ENCODE measurements around the gene MAN2A1.

Gene MAN2A1

GRCh38 chr5:109692852-109693251 is 3.1 kb downstream of the MAN2A1 start:
- no peaks in the 10 kb centered on the region for H3F3A ChIP-seq (ENCODE audit: insufficient read depth, low read length)
- H3K79me2 ChIP-seq (ENCODE audit: insufficient read depth, low read length), result peaks cover 63% of the 10 kb centered on the region
- no peaks in the 10 kb centered on the region for H4K20me1 ChIP-seq (ENCODE audit: insufficient read depth, low read length)
- H2AFZ ChIP-seq (ENCODE audit: low read length), result no peak overlapping the region
- H3K9me2 ChIP-seq (ENCODE audit: low read depth, low read length), result no peaks in the 10 kb centered on the region
- H3K27me3 ChIP-seq (ENCODE audit: insufficient read depth, low read length), result no peaks in the 10 kb centered on the region
- H3K9ac ChIP-seq (ENCODE audit: low read length), result no peak overlapping the region
- peak overlapping the region; percentile 98 for H3K4me3 ChIP-seq (ENCODE audit: low read depth, low read length, poor library complexity, severe bottlenecking)
- H3K9me3 ChIP-seq (ENCODE audit: low read length), result 0 out of 2 replicates have a peak, but pooled peaks cover 4% of the 10 kb centered on the region
- H3K4me1 ChIP-seq (ENCODE audit: insufficient read depth, low read length, severe bottlenecking), result peaks cover 47% of the 10 kb centered on the region
- H3K36me3 ChIP-seq (ENCODE audit: insufficient read depth, low read length), result peaks cover 22% of the 10 kb centered on the region
- peak overlapping the region; percentile 45 for H3K4me2 ChIP-seq (ENCODE audit: low read length)
- TF ChIP-seq EZH2 (IDR thresholded peaks at IDR 0.05; ENCODE audit: borderline replicate concordance, low read length) (no peak), CTCF (IDR thresholded peaks at IDR 0.05; ENCODE audit: low read length) (no peak)
- H3K27ac ChIP-seq (ENCODE audit: low read depth, low read length, poor library complexity, severe bottlenecking), result no peak overlapping the region

GRCh38 chr5:109693535-109694400 is 4.0 kb downstream of the MAN2A1 start:
- Histone ChIP-seq H2AFZ (ENCODE audit: low read length) (no peak overlapping the region), H3F3A (ENCODE audit: insufficient read depth, low read length) (no peaks in the 10 kb centered on the region), H3K36me3 (ENCODE audit: insufficient read depth, low read length) (peaks cover 28% of the 10 kb centered on the region), H3K9me3 (ENCODE audit: low read length) (no peaks in the 10 kb centered on the region), H3K9ac (ENCODE audit: low read length) (no peak overlapping the region), H3K27ac (ENCODE audit: low read depth, low read length, poor library complexity, severe bottlenecking) (no peak overlapping the region), H3K9me2 (ENCODE audit: low read depth, low read length) (no peaks in the 10 kb centered on the region), H3K4me2 (ENCODE audit: low read length) (peak overlapping the region; percentile 45), H3K79me2 (ENCODE audit: insufficient read depth, low read length) (peaks cover 72% of the 10 kb centered on the region), H4K20me1 (ENCODE audit: insufficient read depth, low read length) (no peaks in the 10 kb centered on the region), H3K4me3 (ENCODE audit: low read depth, low read length, poor library complexity, severe bottlenecking) (peak overlapping the region; percentile 98), H3K27me3 (ENCODE audit: insufficient read depth, low read length) (no peaks in the 10 kb centered on the region), H3K4me1 (ENCODE audit: insufficient read depth, low read length, severe bottlenecking) (peaks cover 47% of the 10 kb centered on the region)
- no peak for TF ChIP-seq EZH2 (IDR thresholded peaks at IDR 0.05; ENCODE audit: borderline replicate concordance, low read length)
- no peak for TF ChIP-seq CTCF (IDR thresholded peaks at IDR 0.05; ENCODE audit: low read length)

GRCh38 chr5:109694451-109694891 is 4.7 kb downstream of the MAN2A1 start:
- Histone ChIP-seq H3K4me1 (ENCODE audit: insufficient read depth, low read length, severe bottlenecking) (peaks cover 47% of the 10 kb centered on the region), H3K36me3 (ENCODE audit: insufficient read depth, low read length) (peaks cover 34% of the 10 kb centered on the region), H3K9me2 (ENCODE audit: low read depth, low read length) (no peaks in the 10 kb centered on the region), H3K27ac (ENCODE audit: low read depth, low read length, poor library complexity, severe bottlenecking) (no peak overlapping the region), H3K9me3 (ENCODE audit: low read length) (no peaks in the 10 kb centered on the region), H3K4me3 (ENCODE audit: low read depth, low read length, poor library complexity, severe bottlenecking) (no peak overlapping the region), H3K27me3 (ENCODE audit: insufficient read depth, low read length) (no peaks in the 10 kb centered on the region), H3K4me2 (ENCODE audit: low read length) (no peak overlapping the region; the same call in 1 of the 2 replicates), H2AFZ (ENCODE audit: low read length) (no peak overlapping the region), H3K79me2 (ENCODE audit: insufficient read depth, low read length) (peaks cover 79% of the 10 kb centered on the region), H4K20me1 (ENCODE audit: insufficient read depth, low read length) (no peaks in the 10 kb centered on the region), H3F3A (ENCODE audit: insufficient read depth, low read length) (no peaks in the 10 kb centered on the region), H3K9ac (ENCODE audit: low read length) (no peak overlapping the region)
- TF ChIP-seq CTCF (IDR thresholded peaks at IDR 0.05; ENCODE audit: low read length) (no peak), EZH2 (IDR thresholded peaks at IDR 0.05; ENCODE audit: borderline replicate concordance, low read length) (no peak)
